ENCODE results near the gene CPNE4. TPM values are rescaled to one million over a fixed set of nuclear protein-coding genes. Genes with fewer than 3 reads are reported as not detected.

Gene CPNE4
- total and polyA plus RNA-seq, 2 donors (not counting 3 experiments of a cell fraction or from before 2014, with no cell fraction given) = not detected

- no peak overlapping the region for H2AFZ ChIP-seq (ENCODE audit: low read depth, low read length)
Observed at GRCh38 chr3:131485119-131485518, 549.7 kb downstream of the CPNE4 start.

More at GRCh38 chr3:131485119-131485518, 549.7 kb downstream of the CPNE4 start:
- ChIA-PET CTCF (no interaction called here), POLR2A (no interaction called here)
- intact Hi-C loops (cut with micrococcal nuclease) (no loop called here), dilution Hi-C loops (cut with MboI; ENCODE audit: extremely low pct_ligation_motif_present, low sequenced_read_pairs) (no loop called here)
- Histone ChIP-seq H3K27ac (ENCODE audit: insufficient read depth, low read depth, low read length) (no peak overlapping the region), H3K36me3 (ENCODE audit: control insufficient read depth in 2 of 2, extremely low read depth in 1 of 2, insufficient read depth in 2 of 2, low read length in 2 of 2) (peaks cover 0 to 4% of the 10 kb centered on the region in 2 experiments), H4K20me1 (replicated peaks; ENCODE audit: control insufficient read depth, extremely low read depth, insufficient read depth, low read length) (no peaks in the 10 kb centered on the region), H3K9ac (replicated peaks; ENCODE audit: extremely low read depth, insufficient read depth, low read length) (no peak overlapping the region), H3K4me2 (ENCODE audit: insufficient read depth, low read length) (no peak overlapping the region), H3K4me1 (ENCODE audit: control insufficient read depth, extremely low read depth, insufficient read depth, low read length) (no peaks in the 10 kb centered on the region), H3K9me3 (replicated peaks; ENCODE audit: control insufficient read depth, insufficient read depth, low read length) (no peaks in the 10 kb centered on the region), H3K27me3 (ENCODE audit: control insufficient read depth in 2 of 2, insufficient read depth in 2 of 2, low read length in 2 of 2) (no peaks in the 10 kb centered on the region), H3K9me1 (replicated peaks; ENCODE audit: control insufficient read depth, extremely low read depth, insufficient read depth, low read length) (no peaks in the 10 kb centered on the region), H3K4me3 (replicated peaks in 1 of 3; ENCODE audit: insufficient read depth in 1 of 3, low read depth in 1 of 3, low read length in 3 of 3) (no peak overlapping the region), H3K79me2 (ENCODE audit: control insufficient read depth, insufficient read depth, low read length) (peaks cover 1% of the 10 kb centered on the region)
- DNase-seq (ENCODE audit: low read depth, low spot score) = no peak
- TF ChIP-seq POLR2AphosphoS5 (IDR thresholded peaks at IDR 0.05; ENCODE audit: insufficient read depth, low read depth, low read length) (no peak), POLR2A (IDR thresholded peaks at IDR 0.05; ENCODE audit: low read depth, low read length) (no peak), MYC (IDR thresholded peaks at IDR 0.05; ENCODE audit: low read depth, low read length) (no peak), MAX (IDR thresholded peaks at IDR 0.05; ENCODE audit: insufficient read depth, insufficient read length) (no peak), JUN (IDR thresholded peaks at IDR 0.05; ENCODE audit: borderline replicate concordance, insufficient read depth, insufficient read length, low read depth) (no peak), EZH2 (IDR thresholded peaks at IDR 0.05; ENCODE audit: borderline replicate concordance, low read depth, low read length, severe bottlenecking) (no peak), GATA2 (IDR thresholded peaks at IDR 0.05; ENCODE audit: insufficient read depth, insufficient read length, low read depth, low read length) (no peak), CTCF (IDR thresholded peaks at IDR 0.05; ENCODE audit: extremely low read depth in 1 of 2, insufficient read depth in 1 of 2, low read depth in 1 of 2, low read length in 2 of 2) (no peak), FOS (IDR thresholded peaks at IDR 0.05; ENCODE audit: borderline replicate concordance, insufficient read depth, low read length) (no peak)
- no TSS peak for BruUV-seq (replicated peaks)
- no peak for FAIRE-seq

Measured in endothelial cell of umbilical vein (primary cell).